ENCODE data around the gene CH25H. TPM values are rescaled to one million over a fixed set of nuclear protein-coding genes. Genes with fewer than 3 reads are reported as not detected.

Gene CH25H
- total RNA-seq, 1 experiment from 2014 or later = not detected

- Mint-ChIP-seq H3K36me3 (ENCODE audit: insufficient read depth, unreplicated experiment) (peaks cover 6% of the 10 kb centered on the region), H3K27ac (ENCODE audit: low read depth, unreplicated experiment) (no peak overlapping the region), H3K9me3 (ENCODE audit: unreplicated experiment) (no peaks in the 10 kb centered on the region), H3K27me3 (ENCODE audit: insufficient read depth, unreplicated experiment) (no peaks in the 10 kb centered on the region), H3K4me3 (ENCODE audit: unreplicated experiment) (no peak overlapping the region), H3K4me1 (ENCODE audit: insufficient read depth, unreplicated experiment) (peaks cover 6% of the 10 kb centered on the region)
- no peak for DNase-seq (ENCODE audit: unreplicated experiment)
- POLR2A ChIA-PET = interaction anchor here (1.1 kb wide), 1 partner anchor 14 kb away, joined by 3 read pairs; no protein-coding TSS in a partner anchor
- no TSS peak for BruUV-seq (replicated peaks)
- CTCF ChIA-PET = interaction anchor here (2.6 kb wide), 1 partner anchor 18 kb away, joined by 8 read pairs; no protein-coding TSS in a partner anchor
- intact Hi-C loops (cut with micrococcal nuclease) = no loop called here
- no peak for TF ChIP-seq CTCF (IDR thresholded peaks at IDR 0.05; ENCODE audit: unreplicated experiment)
These were observed 29.2 kb upstream of the CH25H start for GRCh38 chr10:89236226-89236797.

- BruUV-seq (replicated peaks) = no TSS peak
- Mint-ChIP-seq H3K27me3 (ENCODE audit: insufficient read depth, unreplicated experiment) (no peaks in the 10 kb centered on the region), H3K4me1 (ENCODE audit: insufficient read depth, unreplicated experiment) (no peaks in the 10 kb centered on the region), H3K36me3 (ENCODE audit: insufficient read depth, unreplicated experiment) (peaks cover 6% of the 10 kb centered on the region), H3K9me3 (ENCODE audit: unreplicated experiment) (no peaks in the 10 kb centered on the region), H3K27ac (ENCODE audit: low read depth, unreplicated experiment) (no peak overlapping the region), H3K4me3 (ENCODE audit: unreplicated experiment) (no peak overlapping the region)
- intact Hi-C loops (cut with micrococcal nuclease) = no loop called here
- no peak for DNase-seq (ENCODE audit: unreplicated experiment)
- no peak for TF ChIP-seq CTCF (IDR thresholded peaks at IDR 0.05; ENCODE audit: unreplicated experiment)
- ChIA-PET CTCF (interaction anchor here (0.6 to 2.6 kb wide), 3 partner anchors 17 to 1513 kb away, joined by 3 to 8 read pairs (median 3); no protein-coding TSS in a partner anchor), POLR2A (interaction anchor here (1.1 kb wide), 1 partner anchor 15 kb away, joined by 3 read pairs; no protein-coding TSS in a partner anchor)
These were observed 28.1 kb upstream of the CH25H start for GRCh38 chr10:89235073-89235798.

GRCh38 chr10:89233033-89233432 is 25.9 kb upstream of the CH25H start:
- no peak for DNase-seq (ENCODE audit: unreplicated experiment)
- no peaks in the 10 kb centered on the region for H3K9me3 Mint-ChIP-seq (ENCODE audit: unreplicated experiment)
- intact Hi-C loops (cut with micrococcal nuclease) = no loop called here
- POLR2A ChIA-PET = interaction anchor here (0.6 kb wide), 1 partner anchor 532 kb away, joined by 3 read pairs; no protein-coding TSS in a partner anchor
- CTCF ChIA-PET = interaction anchor here (0.9 to 1.7 kb wide), 4 partner anchors 10 to 302 kb away, joined by 3 to 9 read pairs (median 4); no protein-coding TSS in a partner anchor
- no peak overlapping the region for H3K27ac Mint-ChIP-seq (ENCODE audit: low read depth, unreplicated experiment)
- H3K4me3 Mint-ChIP-seq (ENCODE audit: unreplicated experiment) = no peak overlapping the region
- no peaks in the 10 kb centered on the region for H3K4me1 Mint-ChIP-seq (ENCODE audit: insufficient read depth, unreplicated experiment)
- peaks cover 11% of the 10 kb centered on the region for H3K36me3 Mint-ChIP-seq (ENCODE audit: insufficient read depth, unreplicated experiment)
- BruUV-seq (replicated peaks) = no TSS peak
- no peak for TF ChIP-seq CTCF (IDR thresholded peaks at IDR 0.05; ENCODE audit: unreplicated experiment)
- H3K27me3 Mint-ChIP-seq (ENCODE audit: insufficient read depth, unreplicated experiment) = no peaks in the 10 kb centered on the region

GRCh38 chr10:89228962-89229361 is 21.8 kb upstream of the CH25H start:
- no peak for TF ChIP-seq CTCF (IDR thresholded peaks at IDR 0.05; ENCODE audit: unreplicated experiment)
- Mint-ChIP-seq H3K4me3 (ENCODE audit: unreplicated experiment) (no peak overlapping the region), H3K4me1 (ENCODE audit: insufficient read depth, unreplicated experiment) (no peaks in the 10 kb centered on the region), H3K9me3 (ENCODE audit: unreplicated experiment) (no peaks in the 10 kb centered on the region), H3K27ac (ENCODE audit: low read depth, unreplicated experiment) (no peak overlapping the region), H3K36me3 (ENCODE audit: insufficient read depth, unreplicated experiment) (peaks cover 14% of the 10 kb centered on the region), H3K27me3 (ENCODE audit: insufficient read depth, unreplicated experiment) (no peaks in the 10 kb centered on the region)
- no peak for DNase-seq (ENCODE audit: unreplicated experiment)
- intact Hi-C loops (cut with micrococcal nuclease) = no loop called here
- ChIA-PET POLR2A (no interaction called here), CTCF (no interaction called here)
- no TSS peak for BruUV-seq (replicated peaks)
